ENCODE measurements around the gene DPYSL4.

DNA sequence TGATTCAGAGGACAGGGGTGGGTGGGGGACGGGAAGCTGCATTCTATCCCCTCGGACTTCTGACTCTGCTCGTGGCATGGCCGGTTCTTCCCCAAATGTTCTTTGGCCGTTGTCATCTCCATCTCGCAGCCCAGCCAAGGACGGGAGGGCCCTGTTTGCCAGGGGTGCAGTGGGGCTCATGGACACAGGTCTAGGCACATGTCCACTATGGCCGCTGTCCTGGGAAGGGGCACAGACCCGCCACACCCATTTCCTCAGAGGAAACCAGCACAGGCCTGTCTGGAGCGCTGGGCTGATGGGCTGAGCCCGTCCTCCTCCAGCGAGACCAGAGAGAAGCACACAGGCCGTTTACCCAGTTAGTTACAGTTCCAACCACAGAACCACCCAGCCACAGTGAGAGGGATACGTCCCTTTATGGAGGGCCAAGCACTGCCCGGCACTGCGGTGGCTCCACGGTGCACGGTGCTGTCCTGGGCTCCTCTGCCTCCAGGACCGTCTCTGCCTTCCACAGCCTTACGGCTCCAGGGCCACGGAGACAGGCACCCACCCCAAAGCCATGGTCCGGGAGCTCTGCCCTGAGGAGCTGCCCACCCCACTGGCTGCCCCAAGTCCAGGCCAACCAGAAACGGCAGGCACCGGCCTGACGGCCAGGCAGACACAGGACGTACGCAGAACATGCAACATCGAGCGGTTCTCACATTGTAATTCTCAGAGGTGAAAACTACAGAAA, 20.2 kb downstream of the DPYSL4 start:
- TF ChIP-seq, protein P1, sequence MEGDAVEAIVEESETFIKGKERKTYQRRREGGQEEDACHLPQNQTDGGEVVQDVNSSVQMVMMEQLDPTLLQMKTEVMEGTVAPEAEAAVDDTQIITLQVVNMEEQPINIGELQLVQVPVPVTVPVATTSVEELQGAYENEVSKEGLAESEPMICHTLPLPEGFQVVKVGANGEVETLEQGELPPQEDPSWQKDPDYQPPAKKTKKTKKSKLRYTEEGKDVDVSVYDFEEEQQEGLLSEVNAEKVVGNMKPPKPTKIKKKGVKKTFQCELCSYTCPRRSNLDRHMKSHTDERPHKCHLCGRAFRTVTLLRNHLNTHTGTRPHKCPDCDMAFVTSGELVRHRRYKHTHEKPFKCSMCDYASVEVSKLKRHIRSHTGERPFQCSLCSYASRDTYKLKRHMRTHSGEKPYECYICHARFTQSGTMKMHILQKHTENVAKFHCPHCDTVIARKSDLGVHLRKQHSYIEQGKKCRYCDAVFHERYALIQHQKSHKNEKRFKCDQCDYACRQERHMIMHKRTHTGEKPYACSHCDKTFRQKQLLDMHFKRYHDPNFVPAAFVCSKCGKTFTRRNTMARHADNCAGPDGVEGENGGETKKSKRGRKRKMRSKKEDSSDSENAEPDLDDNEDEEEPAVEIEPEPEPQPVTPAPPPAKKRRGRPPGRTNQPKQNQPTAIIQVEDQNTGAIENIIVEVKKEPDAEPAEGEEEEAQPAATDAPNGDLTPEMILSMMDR (IDR thresholded peaks at IDR 0.05), result no peak
- TF ChIP-seq POLR2A (IDR thresholded peaks at IDR 0.05), result no peak

Data from right lobe of liver (tissue), 4 donors.